Natural killer cell (primary cell): ENCODE data around the gene PFKM. TPM values are rescaled to one million over a fixed set of nuclear protein-coding genes. Genes with fewer than 3 reads are reported as not detected.
A peak's percentile ranks its signal among the peaks of the same experiment; 100 is the strongest.

Source experiments
- ATAC-seq, 3 donors: fragments of 150-1000 bp in 2 of 3; fragments of 200-7000 bp in 1 of 3; cut with Tn5 transposase; 1 replicate in 1 of 3; 2 replicates in 2 of 3; pipeline ENCODE4 v1.10.0; 2021; ENCODE audit warnings: mild to moderate bottlenecking in 2 of 3, moderate library complexity in 2 of 3
- DNase-seq, 2 donors: peaks; one replicate each; pipeline versions ENCODE4 v3.0.0 to v3.0.0-alpha.2; 2013 to 2021; ENCODE audit warnings: mixed read lengths in 1 of 2
- H3K27ac ChIP-seq: one replicate; pipeline ENCODE4 v1.5.1; 2013; ENCODE audit warnings: mild to moderate bottlenecking, low read length
- H3K27me3 ChIP-seq: one replicate; pipeline ENCODE4 v1.6.1; 2013; ENCODE audit warnings: low read length; ENCODE audit not compliant: control insufficient read depth, insufficient read depth
- H3K36me3 ChIP-seq: one replicate; pipeline ENCODE4 v1.6.1; 2013; ENCODE audit warnings: low read length; ENCODE audit not compliant: control insufficient read depth, insufficient read depth
- H3K4me1 ChIP-seq: one replicate; pipeline ENCODE4 v1.6.1; 2013; ENCODE audit warnings: low read length; ENCODE audit not compliant: control insufficient read depth, insufficient read depth
- H3K4me3 ChIP-seq: one replicate; pipeline ENCODE4 v1.5.1; 2013; ENCODE audit warnings: low read length
- H3K9me3 ChIP-seq: one replicate; pipeline ENCODE4 v1.6.1; 2013; ENCODE audit warnings: low read length; ENCODE audit not compliant: control insufficient read depth, insufficient read depth
- H3K27ac Mint-ChIP-seq, 2 donors: one replicate each; pipeline ENCODE4 v1.8.0; 2022; ENCODE audit warnings: mild to moderate bottlenecking in 2 of 2, mixed read lengths in 2 of 2, moderate library complexity in 1 of 2
- H3K27me3 Mint-ChIP-seq, 2 donors: one replicate each; pipeline ENCODE4 v1.8.0; 2022; ENCODE audit warnings: low read depth in 2 of 2, mixed read lengths in 2 of 2
- H3K36me3 Mint-ChIP-seq: one replicate; pipeline ENCODE4 v1.8.0; 2022; ENCODE audit warnings: mixed read lengths
- H3K4me1 Mint-ChIP-seq, 2 donors: one replicate each; pipeline ENCODE4 v1.8.0; 2022; ENCODE audit warnings: mixed read lengths in 2 of 2
- H3K4me3 Mint-ChIP-seq: one replicate; pipeline ENCODE4 v1.8.0; 2022; ENCODE audit warnings: mild to moderate bottlenecking, moderate library complexity, mixed read lengths
- H3K9me3 Mint-ChIP-seq, 2 donors: one replicate each; pipeline ENCODE4 v1.8.0; 2022; ENCODE audit warnings: mixed read lengths in 2 of 2
- WGBS: methylation state at CpG from one replicate; pipeline ENCODE4 v1.1.7; 2013; ENCODE audit warnings: missing lambda C conversion rate; ENCODE audit not compliant: insufficient coverage; 5-methylcytosine and 5-hydroxymethylcytosine counted together
- intact Hi-C: fragments of 100-400 bp; cut with micrococcal nuclease; formaldehyde crosslinking; loops from one replicate; pipeline ENCODE4 v1.14.2; 2022
- total RNA-seq, 4 donors: library from RNA; stranded (reverse); fragments of 120-200 nt in 1 of 4; gene quantifications; one replicate each; pipeline versions ENCODE4 v1.2.3 to v1.2.4, GENCODE V29; 2013 to 2022
- TF ChIP-seq, protein P1 (sequence below): fragments of 200-600 bp; IDR thresholded peaks from one replicate; pipeline ENCODE4 v1.8.0; 2022; ENCODE audit warnings: antibody characterized with exemption

PFKM gene
- total RNA-seq, 3 donors from 2014 or later (not counting 1 experiment from before 2014, with no cell fraction given), result 6.2 to 13.5 (median 6.4) TPM

DNA sequence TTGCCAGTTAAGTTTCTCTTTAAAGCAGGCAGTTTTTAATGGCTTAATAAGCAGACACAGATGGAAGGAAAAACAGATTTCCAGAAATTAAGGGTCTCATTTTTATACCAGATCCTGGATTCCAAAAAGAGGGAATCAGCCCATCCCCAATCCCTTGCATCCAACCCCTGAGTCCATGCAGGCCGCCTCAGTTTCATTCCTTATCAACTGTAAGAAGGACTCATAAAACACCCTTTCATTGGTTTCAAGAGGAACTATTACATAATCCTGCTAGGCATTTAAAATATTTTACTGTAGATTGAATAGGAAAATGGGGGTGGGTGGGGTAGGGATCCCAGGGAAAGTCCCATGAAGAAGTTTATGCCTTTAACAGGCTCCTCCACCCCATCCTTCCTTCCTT lies 73.7 kb downstream of the PFKM start:
- H3K9me3 ChIP-seq, result no peaks in the 10 kb centered on the region
- Mint-ChIP-seq H3K27me3 (peaks cover 34 to 46% of the 10 kb centered on the region in 2 donors), H3K9me3 (no peaks in the 10 kb centered on the region), H3K4me1 (peaks cover 6 to 9% of the 10 kb centered on the region in 2 donors), H3K27ac (no peak overlapping the region), H3K36me3 (no peaks in the 10 kb centered on the region), H3K4me3 (no peak overlapping the region)
- intact Hi-C loops, result no loop called here
- 92% methylated on average over 1 of the region's 1 CpG for WGBS
- peaks cover 6% of the 10 kb centered on the region for H3K27me3 ChIP-seq
- H3K4me3 ChIP-seq, result no peak overlapping the region
- ATAC-seq (no peak), DNase-seq (no peak)
- H3K27ac ChIP-seq, result no peak overlapping the region
- no peaks in the 10 kb centered on the region for H3K36me3 ChIP-seq
- H3K4me1 ChIP-seq, result peaks cover 4% of the 10 kb centered on the region
- TF ChIP-seq, protein P1, sequence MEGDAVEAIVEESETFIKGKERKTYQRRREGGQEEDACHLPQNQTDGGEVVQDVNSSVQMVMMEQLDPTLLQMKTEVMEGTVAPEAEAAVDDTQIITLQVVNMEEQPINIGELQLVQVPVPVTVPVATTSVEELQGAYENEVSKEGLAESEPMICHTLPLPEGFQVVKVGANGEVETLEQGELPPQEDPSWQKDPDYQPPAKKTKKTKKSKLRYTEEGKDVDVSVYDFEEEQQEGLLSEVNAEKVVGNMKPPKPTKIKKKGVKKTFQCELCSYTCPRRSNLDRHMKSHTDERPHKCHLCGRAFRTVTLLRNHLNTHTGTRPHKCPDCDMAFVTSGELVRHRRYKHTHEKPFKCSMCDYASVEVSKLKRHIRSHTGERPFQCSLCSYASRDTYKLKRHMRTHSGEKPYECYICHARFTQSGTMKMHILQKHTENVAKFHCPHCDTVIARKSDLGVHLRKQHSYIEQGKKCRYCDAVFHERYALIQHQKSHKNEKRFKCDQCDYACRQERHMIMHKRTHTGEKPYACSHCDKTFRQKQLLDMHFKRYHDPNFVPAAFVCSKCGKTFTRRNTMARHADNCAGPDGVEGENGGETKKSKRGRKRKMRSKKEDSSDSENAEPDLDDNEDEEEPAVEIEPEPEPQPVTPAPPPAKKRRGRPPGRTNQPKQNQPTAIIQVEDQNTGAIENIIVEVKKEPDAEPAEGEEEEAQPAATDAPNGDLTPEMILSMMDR, result no peak

DNA sequence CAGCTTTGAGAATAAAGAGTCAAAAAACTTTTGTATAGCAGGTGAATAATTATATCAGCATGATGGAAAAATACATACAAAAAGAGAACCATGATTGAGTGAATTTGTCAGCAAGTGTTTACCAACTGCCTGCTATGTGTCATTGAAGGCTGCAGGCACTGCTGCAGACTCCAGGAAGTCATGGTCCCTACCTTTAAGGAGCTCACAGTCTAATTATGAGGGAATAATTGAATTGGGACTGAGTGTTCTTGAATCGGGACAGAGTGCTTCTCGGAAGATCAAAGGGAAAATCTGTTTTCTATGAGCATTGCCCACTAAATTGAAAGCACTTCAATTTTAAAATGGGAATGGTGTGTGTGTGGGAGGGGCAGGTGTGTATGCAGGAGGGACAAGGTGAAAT lies 74.5 kb downstream of the PFKM start:
- peaks cover 9 to 12% of the 10 kb centered on the region in 2 donors for H3K4me1 Mint-ChIP-seq
- no peak overlapping the region for H3K4me3 Mint-ChIP-seq
- TF ChIP-seq, protein P1, result no peak
- DNase-seq, result no peak
- Histone ChIP-seq H3K4me1 (peaks cover 8% of the 10 kb centered on the region), H3K4me3 (no peak overlapping the region), H3K27me3 (peaks cover 6% of the 10 kb centered on the region), H3K27ac (no peak overlapping the region), H3K9me3 (no peaks in the 10 kb centered on the region), H3K36me3 (no peaks in the 10 kb centered on the region)
- H3K27me3 Mint-ChIP-seq, result peaks cover 34 to 46% of the 10 kb centered on the region in 2 donors
- ATAC-seq, result no peak
- intact Hi-C loops, result no loop called here
- H3K27ac Mint-ChIP-seq, result no peak overlapping the region
- 94% methylated on average over 2 of the region's 2 CpGs for WGBS
- no peaks in the 10 kb centered on the region for H3K36me3 Mint-ChIP-seq
- H3K9me3 Mint-ChIP-seq, result no peaks in the 10 kb centered on the region

DNA sequence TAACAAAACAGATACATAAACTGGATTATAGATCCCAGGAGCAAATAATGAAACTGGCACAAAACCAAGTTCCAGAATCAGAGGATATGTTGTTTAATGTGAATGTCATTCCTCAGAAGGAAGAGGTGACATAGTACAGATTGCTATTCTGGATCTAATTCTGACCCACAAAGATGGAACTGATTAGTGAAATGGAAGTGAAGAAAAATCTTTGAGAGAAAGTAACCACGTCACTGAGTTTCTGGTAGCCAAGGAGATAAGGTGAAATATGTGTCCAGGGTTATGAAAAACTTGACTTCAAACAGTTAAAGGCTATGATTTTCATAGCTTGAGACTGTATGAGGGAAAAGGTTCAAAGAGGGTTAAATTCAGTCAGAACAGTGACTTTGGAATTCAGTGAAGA lies 75.6 kb downstream of the PFKM start:
- Histone ChIP-seq H3K4me1 (peaks cover 15% of the 10 kb centered on the region), H3K27me3 (peaks cover 6% of the 10 kb centered on the region), H3K4me3 (no peak overlapping the region), H3K27ac (no peak overlapping the region), H3K9me3 (no peaks in the 10 kb centered on the region), H3K36me3 (no peaks in the 10 kb centered on the region)
- Mint-ChIP-seq H3K27me3 (peaks cover 31 to 38% of the 10 kb centered on the region in 2 donors), H3K9me3 (no peaks in the 10 kb centered on the region), H3K4me3 (no peak overlapping the region), H3K36me3 (no peaks in the 10 kb centered on the region), H3K27ac (peak overlapping the region in 1 of 2 donors; percentile 18), H3K4me1 (peaks cover 18 to 24% of the 10 kb centered on the region in 2 donors)
- no peak for ATAC-seq
- WGBS, result 72% methylated on average over 1 of the region's 1 CpG
- TF ChIP-seq, protein P1, result no peak
- intact Hi-C loops, result no loop called here
- DNase-seq, result no peak

Other genes starting within 250 kb of the PFKM start
- gene VDR, start 214.4 kb upstream of the PFKM start, total RNA-seq, result 1 to 10 TPM; 1.1 to 2.5 (median 1.6) TPM
- 10 to 100 TPM; 19.1 to 26.2 (median 22.5) TPM for gene TMEM106C, start 155.8 kb upstream of the PFKM start, total RNA-seq
- gene COL2A1, start 114.9 kb upstream of the PFKM start, total RNA-seq, result not detected
- gene SENP1, start 13.3 kb upstream of the PFKM start, total RNA-seq, result 10 to 100 TPM; 35.6 to 39.6 (median 36.8) TPM
- 10 to 100 TPM; 62.9 to 73.8 (median 71.3) TPM for gene ASB8, start 38.2 kb downstream of the PFKM start, total RNA-seq
- 1 to 10 TPM; 3.0 to 6.2 (median 4.2) TPM for gene CCDC184, start 64.3 kb downstream of the PFKM start, total RNA-seq
- not detected for gene OR10AD1, start 83.9 kb downstream of the PFKM start, total RNA-seq
- 10 to 100 TPM; 44.0 to 51.4 (median 48.8) TPM for gene ZNF641, start 231.6 kb downstream of the PFKM start, total RNA-seq